ENCODE results near the gene MBLAC1. TPM values are rescaled to one million over a fixed set of nuclear protein-coding genes. Genes with fewer than 3 reads are reported as not detected.

The MBLAC1 gene
- total RNA-seq, 1 donor: 2.2 TPM

DNA sequence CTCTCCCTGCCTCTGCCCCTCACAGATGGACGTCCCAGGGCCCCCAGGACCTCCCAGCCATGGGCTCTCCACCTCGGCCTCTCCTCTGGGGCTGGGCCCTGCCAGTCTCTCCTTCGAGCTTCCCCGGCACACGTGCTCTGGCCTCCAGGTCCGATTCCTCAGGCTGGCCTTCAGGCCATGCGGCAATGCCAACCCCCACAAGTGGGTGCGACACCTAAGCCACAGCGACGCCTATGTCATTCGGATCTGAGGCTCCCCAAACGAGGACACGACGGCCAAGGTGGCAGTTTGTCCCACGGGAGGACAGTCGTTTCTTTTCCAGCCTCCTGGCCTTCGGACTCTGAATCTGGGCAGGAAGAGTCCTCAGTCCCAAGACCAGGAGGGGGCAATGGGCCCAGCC is 20.1 kb upstream of the MBLAC1 start:
- H3K27ac ChIP-seq (ENCODE audit: low read depth, low read length): no peak overlapping the region
- H3K4me1 ChIP-seq (ENCODE audit: insufficient read depth, low read length): peaks cover 13% of the 10 kb centered on the region
- no peak overlapping the region for H2AFZ ChIP-seq (ENCODE audit: low read length)
- H3K27me3 ChIP-seq (ENCODE audit: insufficient read depth, low read length): no peaks in the 10 kb centered on the region
- H3K4me3 ChIP-seq (ENCODE audit: insufficient read depth, low read length): no peak overlapping the region
- no peaks in the 10 kb centered on the region for H4K20me1 ChIP-seq (ENCODE audit: insufficient read depth, low read length)
- peaks cover 2% of the 10 kb centered on the region for H3K79me2 ChIP-seq (ENCODE audit: insufficient read depth, low read length)
- no peak for DNase-seq (ENCODE audit: insufficient read length, low spot score, missing footprints)
- TF ChIP-seq CTCF (IDR thresholded peaks at IDR 0.05; ENCODE audit: extremely low read depth, low read depth, low read length): no peak
- no peak overlapping the region for H3K4me2 ChIP-seq (ENCODE audit: insufficient read depth, low read length)
- H3K9me3 ChIP-seq (ENCODE audit: low read depth, low read length): no peaks in the 10 kb centered on the region
- H3K36me3 ChIP-seq (ENCODE audit: insufficient read depth, low read length): peaks cover 56% of the 10 kb centered on the region

GRCh38 chr7:100107125-100107737 is 19.5 kb upstream of the MBLAC1 start:
- Histone ChIP-seq H3K9me3 (ENCODE audit: low read depth, low read length) (no peaks in the 10 kb centered on the region), H3K4me3 (ENCODE audit: insufficient read depth, low read length) (no peak overlapping the region), H3K36me3 (ENCODE audit: insufficient read depth, low read length) (peaks cover 57% of the 10 kb centered on the region), H3K27me3 (ENCODE audit: insufficient read depth, low read length) (no peaks in the 10 kb centered on the region), H3K27ac (ENCODE audit: low read depth, low read length) (no peak overlapping the region), H4K20me1 (ENCODE audit: insufficient read depth, low read length) (no peaks in the 10 kb centered on the region), H3K79me2 (ENCODE audit: insufficient read depth, low read length) (peaks cover 2% of the 10 kb centered on the region), H2AFZ (ENCODE audit: low read length) (no peak overlapping the region), H3K4me1 (ENCODE audit: insufficient read depth, low read length) (peaks cover 13% of the 10 kb centered on the region), H3K4me2 (ENCODE audit: insufficient read depth, low read length) (no peak overlapping the region)
- no peak for DNase-seq (ENCODE audit: insufficient read length, low spot score, missing footprints)
- no peak for TF ChIP-seq CTCF (IDR thresholded peaks at IDR 0.05; ENCODE audit: extremely low read depth, low read depth, low read length)

DNA sequence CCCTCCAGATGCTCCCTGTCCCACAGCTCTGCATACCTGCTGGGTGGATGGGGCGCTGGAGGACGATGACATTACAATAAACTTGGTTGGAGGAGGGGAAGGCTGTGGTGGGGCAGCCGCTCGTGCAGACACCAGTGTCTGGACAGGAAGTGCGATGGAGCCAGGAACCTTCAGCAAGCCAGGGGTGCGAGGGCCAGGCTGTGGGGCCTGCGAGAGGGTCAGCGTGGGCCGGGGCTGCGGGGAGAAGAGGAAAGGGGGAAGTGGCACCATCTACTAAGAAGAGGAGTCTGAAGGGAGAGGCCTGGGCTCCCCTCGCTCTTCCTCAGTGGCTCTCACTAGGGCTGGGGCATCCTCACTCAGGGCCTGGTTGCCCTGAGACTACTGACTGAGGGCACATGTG is 18.9 kb upstream of the MBLAC1 start:
- Histone ChIP-seq H3K4me1 (ENCODE audit: insufficient read depth, low read length) (peaks cover 7% of the 10 kb centered on the region), H3K4me3 (ENCODE audit: insufficient read depth, low read length) (no peak overlapping the region), H3K27ac (ENCODE audit: low read depth, low read length) (no peak overlapping the region), H3K36me3 (ENCODE audit: insufficient read depth, low read length) (peaks cover 60% of the 10 kb centered on the region), H2AFZ (ENCODE audit: low read length) (no peak overlapping the region), H3K27me3 (ENCODE audit: insufficient read depth, low read length) (no peaks in the 10 kb centered on the region), H3K4me2 (ENCODE audit: insufficient read depth, low read length) (no peak overlapping the region), H3K9me3 (ENCODE audit: low read depth, low read length) (no peaks in the 10 kb centered on the region), H4K20me1 (ENCODE audit: insufficient read depth, low read length) (no peaks in the 10 kb centered on the region), H3K79me2 (ENCODE audit: insufficient read depth, low read length) (no peaks in the 10 kb centered on the region)
- no peak for DNase-seq (ENCODE audit: insufficient read length, low spot score, missing footprints)
- no peak for TF ChIP-seq CTCF (IDR thresholded peaks at IDR 0.05; ENCODE audit: extremely low read depth, low read depth, low read length)

DNA sequence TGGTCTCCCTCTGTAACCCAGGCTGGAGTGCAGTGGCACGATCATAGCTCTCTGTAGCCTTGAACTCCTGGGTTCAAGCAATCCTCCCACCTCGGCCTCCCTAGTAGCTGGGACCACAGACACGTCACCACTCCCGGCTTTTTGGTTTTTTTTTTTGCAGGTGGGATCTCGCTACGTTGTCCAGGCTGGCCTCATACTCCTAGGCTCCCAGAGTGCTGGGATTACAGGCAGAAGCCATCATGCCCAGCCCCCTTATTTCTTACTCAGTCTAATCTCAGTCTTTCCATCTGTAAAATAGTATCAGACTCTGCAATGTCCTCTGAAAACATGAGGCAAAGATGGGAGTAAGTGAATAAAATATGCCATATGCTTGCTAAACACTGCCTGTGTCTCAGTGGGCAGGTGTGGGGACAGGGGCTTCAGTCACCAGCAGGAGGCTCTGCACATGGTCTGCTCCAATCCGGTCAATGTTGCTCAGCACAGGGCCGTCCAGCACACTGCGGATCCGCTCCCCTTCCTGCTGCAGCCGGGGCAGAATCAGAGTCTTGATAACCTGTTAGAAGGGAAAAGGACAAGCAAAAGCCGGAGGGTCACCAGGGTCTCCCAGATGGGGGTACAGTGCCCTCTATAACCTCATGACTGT is 17.1 kb upstream of the MBLAC1 start:
- no peak overlapping the region for H3K4me3 ChIP-seq (ENCODE audit: insufficient read depth, low read length)
- no peaks in the 10 kb centered on the region for H4K20me1 ChIP-seq (ENCODE audit: insufficient read depth, low read length)
- H3K9me3 ChIP-seq (ENCODE audit: low read depth, low read length): no peaks in the 10 kb centered on the region
- TF ChIP-seq CTCF (IDR thresholded peaks at IDR 0.05; ENCODE audit: extremely low read depth, low read depth, low read length): no peak
- H3K79me2 ChIP-seq (ENCODE audit: insufficient read depth, low read length): no peaks in the 10 kb centered on the region
- H2AFZ ChIP-seq (ENCODE audit: low read length): no peak overlapping the region
- DNase-seq (ENCODE audit: insufficient read length, low spot score, missing footprints): no peak
- H3K36me3 ChIP-seq (ENCODE audit: insufficient read depth, low read length): peaks cover 66% of the 10 kb centered on the region
- H3K4me2 ChIP-seq (ENCODE audit: insufficient read depth, low read length): no peak overlapping the region
- no peaks in the 10 kb centered on the region for H3K27me3 ChIP-seq (ENCODE audit: insufficient read depth, low read length)
- no peaks in the 10 kb centered on the region for H3K4me1 ChIP-seq (ENCODE audit: insufficient read depth, low read length)
- H3K27ac ChIP-seq (ENCODE audit: low read depth, low read length): no peak overlapping the region

Measured in osteoblast (primary cell).